ENCODE measurements around the gene TTLL7.

The TTLL7 gene

DNA sequence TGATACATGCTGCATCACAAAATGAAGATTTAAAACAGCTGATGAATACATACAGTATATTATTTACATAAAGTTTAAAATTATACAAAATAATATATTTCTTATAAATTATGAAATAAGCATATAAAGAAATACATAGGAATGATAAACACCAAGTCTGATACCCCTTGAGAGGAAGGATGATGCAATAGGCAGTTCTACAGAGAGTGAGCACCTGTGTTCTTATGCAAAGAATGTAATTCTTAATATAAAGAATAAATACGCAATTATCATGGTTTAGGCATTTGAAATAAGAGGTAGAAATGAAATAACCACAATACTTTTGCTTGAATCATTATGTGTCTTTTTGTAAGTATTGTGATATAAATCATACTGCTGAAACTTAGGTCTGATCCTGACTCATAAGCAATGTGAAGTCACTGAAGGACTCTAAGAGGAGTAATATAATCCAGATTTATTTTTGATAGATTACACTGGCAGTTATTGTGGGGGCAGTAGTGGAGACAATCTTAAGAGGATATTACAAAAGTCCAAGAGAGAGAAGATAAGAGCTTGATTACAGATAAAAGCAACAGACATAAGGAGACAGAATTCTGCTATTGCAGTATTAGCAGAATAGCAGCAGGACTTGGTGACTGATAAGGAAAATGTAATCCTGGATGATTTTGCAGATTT is 39.0 kb downstream of the TTLL7 start:
- Histone ChIP-seq H3K4me3 (ENCODE audit: low read length) (no peak overlapping the region), H3K27me3 (ENCODE audit: control insufficient read depth, insufficient read depth, low read length) (no peaks in the 10 kb centered on the region), H3K9me3 (replicated peaks; ENCODE audit: low read length) (no peaks in the 10 kb centered on the region), H3K9ac (ENCODE audit: low read depth, low read length) (no peak overlapping the region), H3K36me3 (ENCODE audit: insufficient read depth, low read length) (no peaks in the 10 kb centered on the region), H3K4me2 (ENCODE audit: low read length) (no peak overlapping the region), H3K4me1 (ENCODE audit: control insufficient read depth, insufficient read depth, low read length) (peaks cover 4% of the 10 kb centered on the region)

DNA sequence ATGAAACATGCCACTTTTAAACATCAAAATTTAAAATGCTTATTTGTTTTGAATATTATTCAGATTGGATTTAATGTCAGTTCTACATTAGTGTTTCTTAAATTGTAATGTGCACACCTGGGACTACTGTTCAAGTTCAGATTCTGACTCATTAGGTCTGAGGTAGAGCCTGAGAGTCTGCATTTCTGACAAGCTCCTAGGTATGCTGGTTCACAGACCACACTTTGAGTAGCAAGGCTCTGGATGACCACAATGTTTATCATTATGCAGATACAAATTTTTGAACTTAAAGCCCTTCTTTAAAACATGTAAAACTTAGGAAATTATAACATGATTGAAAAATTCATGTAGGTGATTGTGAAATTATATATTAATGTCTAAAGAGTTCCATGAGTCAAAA is 40.2 kb downstream of the TTLL7 start:
- Histone ChIP-seq H3K4me1 (ENCODE audit: control insufficient read depth, insufficient read depth, low read length) (peaks cover 4% of the 10 kb centered on the region), H3K4me2 (ENCODE audit: low read length) (no peak overlapping the region), H3K9me3 (replicated peaks; ENCODE audit: low read length) (no peaks in the 10 kb centered on the region), H3K9ac (ENCODE audit: low read depth, low read length) (no peak overlapping the region), H3K4me3 (ENCODE audit: low read length) (no peak overlapping the region), H3K27me3 (ENCODE audit: control insufficient read depth, insufficient read depth, low read length) (no peaks in the 10 kb centered on the region), H3K36me3 (ENCODE audit: insufficient read depth, low read length) (no peaks in the 10 kb centered on the region)

DNA sequence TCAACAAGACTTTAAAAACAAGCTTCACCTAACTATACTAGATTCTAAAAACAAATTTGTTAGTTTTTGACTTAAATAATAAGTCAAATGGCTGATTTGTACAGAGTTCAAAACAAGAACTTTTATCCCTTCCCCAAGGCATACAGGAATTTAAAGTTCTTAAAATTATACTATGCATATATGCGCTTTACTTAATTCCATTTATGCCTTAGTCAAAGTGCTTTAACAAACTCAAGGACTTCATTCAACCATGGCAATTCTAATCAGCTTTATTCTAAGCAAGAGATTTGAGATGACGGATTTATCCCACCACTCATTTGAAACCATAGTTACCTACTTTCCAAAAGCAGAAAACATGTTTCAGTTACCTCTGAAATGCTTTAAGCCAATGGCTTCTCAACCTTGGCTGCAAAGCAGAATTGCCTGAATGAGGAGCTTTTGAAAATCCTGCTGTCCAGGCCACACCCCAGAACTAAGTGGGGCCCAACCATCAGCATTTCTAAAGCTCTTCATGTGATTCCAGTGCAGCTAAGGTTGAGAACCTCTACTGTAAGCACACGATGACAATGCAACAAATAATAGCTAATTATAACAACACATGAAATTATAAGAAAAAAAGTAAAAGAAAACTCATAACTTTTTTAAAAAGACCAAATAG is 44.6 kb downstream of the TTLL7 start:
- Histone ChIP-seq H3K36me3 (ENCODE audit: insufficient read depth, low read length) (no peaks in the 10 kb centered on the region), H3K9me3 (replicated peaks; ENCODE audit: low read length) (no peaks in the 10 kb centered on the region), H3K27me3 (ENCODE audit: control insufficient read depth, insufficient read depth, low read length) (no peaks in the 10 kb centered on the region), H3K4me1 (ENCODE audit: control insufficient read depth, insufficient read depth, low read length) (no peaks in the 10 kb centered on the region), H3K9ac (ENCODE audit: low read depth, low read length) (no peak overlapping the region), H3K4me2 (ENCODE audit: low read length) (no peak overlapping the region), H3K4me3 (ENCODE audit: low read length) (no peak overlapping the region)

DNA sequence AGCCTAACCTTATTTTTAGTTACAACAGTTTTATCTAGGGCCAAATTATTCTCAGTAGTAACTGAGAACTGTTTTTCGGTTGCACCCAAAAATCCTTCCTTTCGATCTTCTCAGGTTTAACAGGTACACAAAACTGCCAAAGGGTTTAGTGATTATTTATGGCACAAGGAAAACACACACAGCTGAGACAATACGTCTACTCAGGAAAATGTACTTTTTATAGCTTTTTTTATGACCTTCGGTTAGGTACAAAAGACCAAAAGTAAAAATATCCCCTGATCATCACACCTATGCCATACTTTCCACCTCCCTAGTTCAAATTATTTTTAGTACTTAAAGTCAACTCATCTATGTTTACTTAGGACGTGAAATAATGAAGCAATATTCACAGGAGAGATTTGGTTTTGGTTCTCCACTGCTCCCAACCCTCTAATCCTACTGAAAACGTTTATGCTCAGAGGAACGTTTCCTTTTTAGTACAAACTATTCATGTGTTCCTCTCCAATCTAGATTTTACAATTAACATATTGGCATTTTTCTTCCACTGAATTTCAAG is 48.7 kb downstream of the TTLL7 start:
- Histone ChIP-seq H3K9me3 (replicated peaks; ENCODE audit: low read length) (no peaks in the 10 kb centered on the region), H3K27me3 (ENCODE audit: control insufficient read depth, insufficient read depth, low read length) (no peaks in the 10 kb centered on the region), H3K9ac (ENCODE audit: low read depth, low read length) (no peak overlapping the region), H3K4me2 (ENCODE audit: low read length) (no peak overlapping the region), H3K4me3 (ENCODE audit: low read length) (no peak overlapping the region), H3K4me1 (ENCODE audit: control insufficient read depth, insufficient read depth, low read length) (no peaks in the 10 kb centered on the region), H3K36me3 (ENCODE audit: insufficient read depth, low read length) (no peaks in the 10 kb centered on the region)

DNA sequence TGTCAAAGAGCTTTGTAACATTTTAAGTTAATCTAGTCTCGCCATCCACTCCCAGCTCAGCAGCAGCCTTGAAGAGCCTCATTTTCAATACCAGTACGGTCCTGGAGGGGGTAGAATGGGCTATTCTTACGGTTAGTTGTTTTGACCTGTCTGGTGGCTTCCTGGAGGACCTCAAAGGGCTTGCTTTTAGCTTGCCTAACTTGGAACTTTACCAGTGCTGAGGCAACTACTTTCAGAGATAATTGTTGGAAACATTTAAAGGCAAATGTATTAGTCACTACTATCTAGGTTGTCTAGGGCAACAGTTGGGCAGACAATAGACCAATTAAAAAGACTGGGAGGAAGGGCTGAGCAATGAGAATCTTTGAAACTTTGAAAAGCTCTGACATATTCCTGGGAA is 56.0 kb downstream of the TTLL7 start:
- H3K27me3 ChIP-seq (ENCODE audit: control insufficient read depth, insufficient read depth, low read length) = no peaks in the 10 kb centered on the region
- H3K9ac ChIP-seq (ENCODE audit: low read depth, low read length) = no peak overlapping the region
- H3K4me3 ChIP-seq (ENCODE audit: low read length) = no peak overlapping the region
- no peaks in the 10 kb centered on the region for H3K36me3 ChIP-seq (ENCODE audit: insufficient read depth, low read length)
- H3K4me2 ChIP-seq (ENCODE audit: low read length) = no peak overlapping the region
- H3K4me1 ChIP-seq (ENCODE audit: control insufficient read depth, insufficient read depth, low read length) = no peaks in the 10 kb centered on the region
- H3K9me3 ChIP-seq (replicated peaks; ENCODE audit: low read length) = no peaks in the 10 kb centered on the region

DNA sequence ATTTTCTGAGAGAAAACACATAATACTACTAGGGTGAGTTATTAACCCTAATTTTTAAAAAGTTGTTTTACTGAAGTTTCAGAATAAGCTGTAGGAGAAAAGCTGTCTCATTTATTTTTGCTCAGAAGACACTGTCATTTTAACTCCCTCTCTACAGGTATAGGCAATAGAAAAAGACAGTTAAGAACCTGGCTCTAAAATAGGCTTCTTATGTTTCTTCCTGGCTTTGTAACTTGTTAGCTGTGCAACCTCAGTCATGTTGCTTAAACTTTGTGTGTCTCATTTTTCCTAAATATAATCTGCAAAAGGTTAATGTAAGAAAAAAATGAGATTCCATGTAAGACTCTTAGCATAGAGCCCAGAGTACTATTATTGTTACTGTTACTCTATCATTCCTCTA is 64.4 kb downstream of the TTLL7 start:
- no peak overlapping the region for H3K9ac ChIP-seq (ENCODE audit: low read depth, low read length)
- no peaks in the 10 kb centered on the region for H3K4me1 ChIP-seq (ENCODE audit: control insufficient read depth, insufficient read depth, low read length)
- H3K27me3 ChIP-seq (ENCODE audit: control insufficient read depth, insufficient read depth, low read length) = no peaks in the 10 kb centered on the region
- peaks cover 3% of the 10 kb centered on the region for H3K36me3 ChIP-seq (ENCODE audit: insufficient read depth, low read length)
- no peak overlapping the region for H3K4me2 ChIP-seq (ENCODE audit: low read length)
- H3K4me3 ChIP-seq (ENCODE audit: low read length) = no peak overlapping the region
- H3K9me3 ChIP-seq (replicated peaks; ENCODE audit: low read length) = no peaks in the 10 kb centered on the region

DNA sequence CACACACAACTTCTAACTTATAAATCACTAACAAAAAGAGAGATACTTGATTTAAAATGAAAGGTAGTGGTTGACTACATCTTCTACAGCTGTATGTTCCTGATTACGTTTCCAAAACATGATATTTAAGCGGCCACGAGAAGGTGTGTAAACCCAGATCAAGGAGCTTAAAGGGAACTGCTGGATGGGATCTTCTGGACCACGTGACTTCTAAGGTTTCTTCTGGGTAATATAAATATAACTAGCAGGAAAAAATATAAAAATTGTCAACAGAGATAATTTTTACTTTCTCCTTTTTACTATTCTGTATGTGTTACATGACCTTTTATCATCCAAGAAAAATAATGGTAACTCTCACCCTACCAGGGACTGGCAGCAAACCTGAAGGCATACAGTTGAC is 66.2 kb downstream of the TTLL7 start:
- Histone ChIP-seq H3K9ac (ENCODE audit: low read depth, low read length) (no peak overlapping the region), H3K27me3 (ENCODE audit: control insufficient read depth, insufficient read depth, low read length) (no peaks in the 10 kb centered on the region), H3K4me2 (ENCODE audit: low read length) (no peak overlapping the region)

DNA sequence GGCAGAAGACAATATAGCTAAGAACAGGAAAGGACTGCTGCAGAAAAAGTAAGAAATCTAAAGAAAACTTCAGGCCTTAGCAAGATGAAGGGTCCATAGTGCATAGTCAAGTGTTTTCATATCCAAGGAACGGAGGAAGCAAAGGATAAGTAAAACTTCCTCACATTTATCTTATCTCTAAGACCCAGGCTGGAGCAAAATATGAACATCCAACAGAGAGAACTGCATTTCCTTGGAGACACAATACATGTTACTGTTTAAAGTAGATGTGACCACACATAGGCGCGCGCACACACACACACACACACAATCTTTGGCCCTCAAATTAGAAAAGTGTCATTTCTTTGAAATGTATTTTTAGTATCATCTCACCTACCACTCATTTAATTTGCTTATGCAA is 66.7 kb downstream of the TTLL7 start:
- no peaks in the 10 kb centered on the region for H3K9me3 ChIP-seq (replicated peaks; ENCODE audit: low read length)
- peaks cover 3% of the 10 kb centered on the region for H3K36me3 ChIP-seq (ENCODE audit: insufficient read depth, low read length)
- no peaks in the 10 kb centered on the region for H3K27me3 ChIP-seq (ENCODE audit: control insufficient read depth, insufficient read depth, low read length)
- no peak overlapping the region for H3K4me2 ChIP-seq (ENCODE audit: low read length)
- H3K4me3 ChIP-seq (ENCODE audit: low read length) = no peak overlapping the region
- no peaks in the 10 kb centered on the region for H3K4me1 ChIP-seq (ENCODE audit: control insufficient read depth, insufficient read depth, low read length)
- H3K9ac ChIP-seq (ENCODE audit: low read depth, low read length) = no peak overlapping the region

More for the DNA sequence above, 66.2 kb downstream of the TTLL7 start:
- Histone ChIP-seq H3K36me3 (ENCODE audit: insufficient read depth, low read length) (peaks cover 3% of the 10 kb centered on the region), H3K4me1 (ENCODE audit: control insufficient read depth, insufficient read depth, low read length) (no peaks in the 10 kb centered on the region), H3K4me3 (ENCODE audit: low read length) (no peak overlapping the region), H3K9me3 (replicated peaks; ENCODE audit: low read length) (no peaks in the 10 kb centered on the region)

- H3K36me3 ChIP-seq (ENCODE audit: insufficient read depth, low read length) = peaks cover under 1% of the 10 kb centered on the region
- H3K4me2 ChIP-seq (ENCODE audit: low read length) = no peak overlapping the region
- H3K9ac ChIP-seq (ENCODE audit: low read depth, low read length) = no peak overlapping the region
- no peaks in the 10 kb centered on the region for H3K27me3 ChIP-seq (ENCODE audit: control insufficient read depth, insufficient read depth, low read length)
- H3K9me3 ChIP-seq (replicated peaks; ENCODE audit: low read length) = no peaks in the 10 kb centered on the region
- no peaks in the 10 kb centered on the region for H3K4me1 ChIP-seq (ENCODE audit: control insufficient read depth, insufficient read depth, low read length)
- H3K4me3 ChIP-seq (ENCODE audit: low read length) = no peak overlapping the region
Observed at GRCh38 chr1:83931658-83932253, 67.2 kb downstream of the TTLL7 start.

GRCh38 chr1:83929184-83929583 is 69.7 kb downstream of the TTLL7 start:
- H3K27me3 ChIP-seq (ENCODE audit: control insufficient read depth, insufficient read depth, low read length) = no peaks in the 10 kb centered on the region
- H3K36me3 ChIP-seq (ENCODE audit: insufficient read depth, low read length) = no peaks in the 10 kb centered on the region
- H3K4me1 ChIP-seq (ENCODE audit: control insufficient read depth, insufficient read depth, low read length) = no peaks in the 10 kb centered on the region
- no peak overlapping the region for H3K4me3 ChIP-seq (ENCODE audit: low read length)
- no peak overlapping the region for H3K9ac ChIP-seq (ENCODE audit: low read depth, low read length)
- no peaks in the 10 kb centered on the region for H3K9me3 ChIP-seq (replicated peaks; ENCODE audit: low read length)
- no peak overlapping the region for H3K4me2 ChIP-seq (ENCODE audit: low read length)

GRCh38 chr1:83928396-83928795 is 70.5 kb downstream of the TTLL7 start:
- Histone ChIP-seq H3K4me3 (ENCODE audit: low read length) (no peak overlapping the region), H3K9ac (ENCODE audit: low read depth, low read length) (no peak overlapping the region), H3K4me1 (ENCODE audit: control insufficient read depth, insufficient read depth, low read length) (no peaks in the 10 kb centered on the region), H3K9me3 (replicated peaks; ENCODE audit: low read length) (no peaks in the 10 kb centered on the region), H3K36me3 (ENCODE audit: insufficient read depth, low read length) (no peaks in the 10 kb centered on the region), H3K27me3 (ENCODE audit: control insufficient read depth, insufficient read depth, low read length) (no peaks in the 10 kb centered on the region), H3K4me2 (ENCODE audit: low read length) (no peak overlapping the region)
